Measurements from ENCODE around the gene PTGES2. TPM values are rescaled to one million over a fixed set of nuclear protein-coding genes. Genes with fewer than 3 reads are reported as not detected.

Gene PTGES2
- total RNA-seq, 1 experiment from 2014 or later, result 76.8 TPM

- Histone ChIP-seq H3K27me3 (ENCODE audit: control insufficient read depth, insufficient read depth, low read length) (no peaks in the 10 kb centered on the region), H3K9me3 (ENCODE audit: control insufficient read depth, insufficient read depth, low read depth, low read length) (no peaks in the 10 kb centered on the region), H3K36me3 (ENCODE audit: control insufficient read depth, insufficient read depth, low read length) (no peaks in the 10 kb centered on the region), H3K4me3 (ENCODE audit: low read depth in 2 of 2, low read length in 2 of 2) (no peak overlapping the region), H3K4me1 (ENCODE audit: control insufficient read depth, insufficient read depth, low read length) (peaks cover 17% of the 10 kb centered on the region), H3K27ac (ENCODE audit: low read length) (no peak overlapping the region)
- ChIA-PET POLR2A (interaction anchor here (0.6 kb wide), 2 partner anchors 11 to 16 kb away, joined by 3 read pairs; no protein-coding TSS in a partner anchor), CTCF (interaction anchor here (0.6 kb wide), 1 partner anchor 342 kb away, joined by 14 read pairs; no protein-coding TSS in a partner anchor)
- TF ChIP-seq SIN3A (IDR thresholded peaks at IDR 0.05; ENCODE audit: borderline replicate concordance, insufficient read depth, low read depth, low read length), result no peak
- TF ChIP-seq TCF7L2 (IDR thresholded peaks at IDR 0.05; ENCODE audit: low read depth, low read length), result no peak
- no peak for TF ChIP-seq POLR2AphosphoS5 (IDR thresholded peaks at IDR 0.05; ENCODE audit: low read depth, low read length)
- no peak for TF ChIP-seq CTCF (IDR thresholded peaks at IDR 0.05)
- TF ChIP-seq, protein P1, sequence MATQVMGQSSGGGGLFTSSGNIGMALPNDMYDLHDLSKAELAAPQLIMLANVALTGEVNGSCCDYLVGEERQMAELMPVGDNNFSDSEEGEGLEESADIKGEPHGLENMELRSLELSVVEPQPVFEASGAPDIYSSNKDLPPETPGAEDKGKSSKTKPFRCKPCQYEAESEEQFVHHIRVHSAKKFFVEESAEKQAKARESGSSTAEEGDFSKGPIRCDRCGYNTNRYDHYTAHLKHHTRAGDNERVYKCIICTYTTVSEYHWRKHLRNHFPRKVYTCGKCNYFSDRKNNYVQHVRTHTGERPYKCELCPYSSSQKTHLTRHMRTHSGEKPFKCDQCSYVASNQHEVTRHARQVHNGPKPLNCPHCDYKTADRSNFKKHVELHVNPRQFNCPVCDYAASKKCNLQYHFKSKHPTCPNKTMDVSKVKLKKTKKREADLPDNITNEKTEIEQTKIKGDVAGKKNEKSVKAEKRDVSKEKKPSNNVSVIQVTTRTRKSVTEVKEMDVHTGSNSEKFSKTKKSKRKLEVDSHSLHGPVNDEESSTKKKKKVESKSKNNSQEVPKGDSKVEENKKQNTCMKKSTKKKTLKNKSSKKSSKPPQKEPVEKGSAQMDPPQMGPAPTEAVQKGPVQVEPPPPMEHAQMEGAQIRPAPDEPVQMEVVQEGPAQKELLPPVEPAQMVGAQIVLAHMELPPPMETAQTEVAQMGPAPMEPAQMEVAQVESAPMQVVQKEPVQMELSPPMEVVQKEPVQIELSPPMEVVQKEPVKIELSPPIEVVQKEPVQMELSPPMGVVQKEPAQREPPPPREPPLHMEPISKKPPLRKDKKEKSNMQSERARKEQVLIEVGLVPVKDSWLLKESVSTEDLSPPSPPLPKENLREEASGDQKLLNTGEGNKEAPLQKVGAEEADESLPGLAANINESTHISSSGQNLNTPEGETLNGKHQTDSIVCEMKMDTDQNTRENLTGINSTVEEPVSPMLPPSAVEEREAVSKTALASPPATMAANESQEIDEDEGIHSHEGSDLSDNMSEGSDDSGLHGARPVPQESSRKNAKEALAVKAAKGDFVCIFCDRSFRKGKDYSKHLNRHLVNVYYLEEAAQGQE (IDR thresholded peaks at IDR 0.05; ENCODE audit: insufficient read depth in 1 of 2, low read depth in 2 of 2, low read length in 1 of 2), result no peak
- DNase-seq (ENCODE audit: low read depth, low spot score), result no peak
- in situ Hi-C loops (cut with HindIII; ENCODE audit: low pct_unique_long_range_greater_than_20kb, low sequenced_read_pairs), result loop anchor here (25.0 kb wide), 1 partner anchor 161 kb away; the partner anchor contains the start of genes DPM2 and PIP5KL1
- no TSS peak for BruUV-seq (replicated peaks)
- intact Hi-C loops (cut with micrococcal nuclease; ENCODE audit: unreplicated experiment), result no loop called here
- no peak for ATAC-seq
Observed at GRCh38 chr9:128098297-128099230, 29.0 kb downstream of the PTGES2 start.

DNA sequence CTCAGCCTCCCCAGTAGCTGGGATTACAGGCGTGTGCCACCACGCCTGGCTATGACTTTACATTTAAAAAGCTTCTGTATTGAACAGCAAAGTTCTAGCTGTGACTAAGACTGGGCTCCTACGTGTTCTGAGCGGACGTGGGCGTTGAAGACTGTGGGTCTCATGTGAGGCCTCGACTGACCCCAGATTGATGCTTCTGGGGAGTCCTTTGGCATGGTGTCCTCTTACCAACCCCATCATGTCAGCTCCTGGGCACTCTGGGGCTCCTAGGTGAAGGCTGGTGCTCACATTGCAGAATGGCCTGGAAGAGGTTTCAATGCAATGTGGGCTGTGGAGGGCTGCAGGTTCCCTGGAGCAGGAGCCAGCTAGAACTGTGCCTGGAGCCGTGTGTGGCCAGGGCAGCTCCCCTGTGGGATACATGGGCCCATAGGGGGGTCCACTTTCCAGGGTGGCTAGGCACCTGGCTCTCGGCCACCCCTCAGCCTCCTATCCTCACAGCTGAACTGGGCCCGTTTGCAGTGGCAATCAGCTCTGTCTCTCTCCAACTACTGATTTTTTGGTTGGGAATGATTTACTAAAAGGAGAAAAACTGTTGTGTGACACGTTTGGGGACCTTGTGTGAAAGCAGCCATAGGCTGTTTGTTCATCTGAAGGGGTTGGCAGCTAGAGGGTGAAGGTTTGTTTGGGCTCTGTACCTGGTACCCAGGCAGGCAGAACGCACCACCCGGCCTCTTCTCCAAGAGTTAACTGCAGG lies 29.8 kb downstream of the PTGES2 start:
- intact Hi-C loops (cut with micrococcal nuclease; ENCODE audit: unreplicated experiment), result no loop called here
- H3K9me3 ChIP-seq (ENCODE audit: control insufficient read depth, insufficient read depth, low read depth, low read length), result no peaks in the 10 kb centered on the region
- POLR2A ChIA-PET, result interaction anchor here (0.6 kb wide), 1 partner anchor 10 kb away, joined by 3 read pairs; no protein-coding TSS in a partner anchor
- H3K4me1 ChIP-seq (ENCODE audit: control insufficient read depth, insufficient read depth, low read length), result peaks cover 20% of the 10 kb centered on the region
- no peaks in the 10 kb centered on the region for H3K27me3 ChIP-seq (ENCODE audit: control insufficient read depth, insufficient read depth, low read length)
- DNase-seq (ENCODE audit: low read depth, low spot score) (no peak), ATAC-seq (no peak)
- no peaks in the 10 kb centered on the region for H3K36me3 ChIP-seq (ENCODE audit: control insufficient read depth, insufficient read depth, low read length)
- no peak for TF ChIP-seq TCF7L2 (IDR thresholded peaks at IDR 0.05; ENCODE audit: low read depth, low read length)
- CTCF ChIA-PET, result interaction anchor here (0.6 kb wide), 1 partner anchor 342 kb away, joined by 14 read pairs; no protein-coding TSS in a partner anchor
- no peak overlapping the region for H3K4me3 ChIP-seq (ENCODE audit: low read depth in 2 of 2, low read length in 2 of 2)
- no peak overlapping the region for H3K27ac ChIP-seq (ENCODE audit: low read length)
- BruUV-seq (replicated peaks), result no TSS peak
- in situ Hi-C loops (cut with HindIII; ENCODE audit: low pct_unique_long_range_greater_than_20kb, low sequenced_read_pairs), result loop anchor here (25.0 kb wide), 1 partner anchor 160 kb away; the partner anchor contains the start of genes DPM2 and PIP5KL1
